Stimulated activated naive CD8-positive, alpha-beta T cell treated with anti-CD3 and anti-CD28 coated beads, Interleukin-15, Interleukin-2, amounts not matched to agents 100 U/mL and 50 U/mL, for 24 hours (primary cell): ENCODE data around the gene ACSL1.

Source experiments
- ATAC-seq: fragments of 150-1000 bp; cut with Tn5 transposase; one replicate; pipeline ENCODE4 v1.10.0; 2021
- DNase-seq: peaks from one replicate; pipeline ENCODE4 v3.0.0; 2021

The ACSL1 gene, protein sequence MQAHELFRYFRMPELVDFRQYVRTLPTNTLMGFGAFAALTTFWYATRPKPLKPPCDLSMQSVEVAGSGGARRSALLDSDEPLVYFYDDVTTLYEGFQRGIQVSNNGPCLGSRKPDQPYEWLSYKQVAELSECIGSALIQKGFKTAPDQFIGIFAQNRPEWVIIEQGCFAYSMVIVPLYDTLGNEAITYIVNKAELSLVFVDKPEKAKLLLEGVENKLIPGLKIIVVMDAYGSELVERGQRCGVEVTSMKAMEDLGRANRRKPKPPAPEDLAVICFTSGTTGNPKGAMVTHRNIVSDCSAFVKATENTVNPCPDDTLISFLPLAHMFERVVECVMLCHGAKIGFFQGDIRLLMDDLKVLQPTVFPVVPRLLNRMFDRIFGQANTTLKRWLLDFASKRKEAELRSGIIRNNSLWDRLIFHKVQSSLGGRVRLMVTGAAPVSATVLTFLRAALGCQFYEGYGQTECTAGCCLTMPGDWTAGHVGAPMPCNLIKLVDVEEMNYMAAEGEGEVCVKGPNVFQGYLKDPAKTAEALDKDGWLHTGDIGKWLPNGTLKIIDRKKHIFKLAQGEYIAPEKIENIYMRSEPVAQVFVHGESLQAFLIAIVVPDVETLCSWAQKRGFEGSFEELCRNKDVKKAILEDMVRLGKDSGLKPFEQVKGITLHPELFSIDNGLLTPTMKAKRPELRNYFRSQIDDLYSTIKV

DNA sequence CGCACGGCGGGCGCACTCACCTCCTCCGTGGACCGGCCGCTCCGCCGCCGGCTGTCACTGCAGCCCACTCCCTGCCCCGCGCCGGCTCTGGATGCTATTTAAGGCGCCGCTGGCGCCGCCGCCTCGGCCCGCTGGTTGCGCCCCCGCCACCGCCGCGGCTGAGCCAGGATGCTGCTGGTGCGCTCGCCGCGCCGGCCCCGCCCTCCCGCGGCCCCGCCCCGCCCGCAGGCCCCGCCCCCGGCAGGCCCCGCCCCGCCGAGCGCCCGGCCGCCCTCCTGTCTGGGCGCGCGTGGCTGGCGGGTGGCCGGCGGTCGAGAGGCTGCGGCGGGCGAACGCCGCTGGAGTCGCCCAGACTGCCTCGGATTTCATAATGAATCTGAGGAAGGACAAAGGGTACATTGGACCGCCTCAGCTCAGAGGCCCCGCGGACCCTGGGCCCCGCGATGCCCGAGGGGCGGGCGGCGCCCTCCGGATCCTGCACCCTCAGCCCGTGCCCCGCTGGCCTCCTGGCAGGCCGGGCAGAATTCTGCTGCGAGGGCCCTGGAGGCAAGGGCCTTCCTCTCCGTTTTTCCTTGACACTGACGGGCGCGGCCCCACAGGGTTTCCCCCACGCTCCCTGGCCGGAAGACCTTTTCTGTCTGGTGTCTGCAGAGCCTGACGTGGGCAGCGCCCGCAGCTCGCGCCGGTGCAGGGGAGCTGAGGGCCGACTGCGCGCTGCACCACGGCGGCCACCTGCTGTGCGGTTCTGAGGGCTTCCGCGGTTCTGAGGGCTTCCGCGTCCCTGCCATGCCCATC lies at the start of gene ACSL1:
ACSL1 (minus strand) TSS at position 73 of the 795 bp plus-strand sequence. CDS start 22,454 bp downstream, outside the sequence.
- ATAC-seq (peak; percentile 77), DNase-seq (peak; percentile 80)

DNA sequence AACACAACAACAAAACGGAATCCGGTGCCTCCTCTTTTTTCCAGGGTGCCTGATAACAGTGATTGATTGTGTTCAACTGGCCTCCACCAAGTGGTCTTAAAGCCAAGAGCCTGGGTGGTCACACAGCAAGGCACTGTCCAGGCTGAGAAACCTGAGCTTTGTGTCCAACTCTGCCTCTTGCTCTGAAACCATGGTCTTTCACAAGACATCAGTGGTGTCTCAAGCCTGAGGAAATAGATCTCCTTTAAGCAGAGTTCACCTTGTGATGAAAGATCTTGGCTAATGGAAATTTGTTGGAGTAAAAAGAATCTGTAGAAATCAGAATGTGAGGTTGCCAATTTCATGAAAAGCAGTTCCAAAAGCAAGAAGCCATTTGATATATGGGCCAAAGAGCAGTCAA lies 47.3 kb upstream of the ACSL1 start:
- DNase-seq = no peak
- no peak for ATAC-seq

DNA sequence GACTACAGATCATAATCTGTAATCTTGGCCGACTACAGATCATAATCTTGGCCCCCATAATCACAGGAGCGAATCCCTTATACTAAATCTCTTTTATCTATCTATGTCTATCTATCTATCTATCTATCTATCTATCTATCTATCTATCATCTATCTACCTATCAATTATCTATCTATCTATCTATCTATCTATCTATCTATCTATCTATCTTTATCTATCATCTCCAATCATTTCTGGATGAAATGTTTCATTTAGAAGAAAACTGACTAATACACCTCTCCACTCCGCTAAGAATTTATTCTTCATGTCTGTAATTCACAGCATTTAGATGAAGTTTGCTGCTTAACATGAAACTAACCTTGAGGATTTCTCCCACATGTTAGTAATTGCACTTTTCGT lies 45.0 kb upstream of the ACSL1 start:
- ATAC-seq (no peak), DNase-seq (no peak)

DNA sequence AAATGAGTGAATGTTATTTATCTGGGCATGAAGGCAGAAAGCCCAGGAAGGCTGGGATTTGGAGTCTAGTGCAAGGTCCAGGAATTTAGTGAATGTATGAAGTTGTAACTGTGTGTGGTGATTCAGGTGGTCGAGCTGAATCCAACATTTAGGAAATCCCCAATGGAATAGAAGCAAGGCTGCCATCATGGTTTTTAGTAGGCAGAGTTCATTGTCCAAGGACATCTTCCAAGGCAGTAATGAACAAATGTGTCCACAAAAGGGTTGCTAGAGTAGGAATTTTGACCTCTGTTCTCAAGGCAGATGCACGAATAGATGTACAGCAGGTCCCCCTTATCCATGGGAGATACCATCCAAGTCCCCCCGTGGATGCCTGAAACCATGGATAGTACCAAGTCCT lies 42.9 kb upstream of the ACSL1 start:
- DNase-seq (no peak), ATAC-seq (no peak)

DNA sequence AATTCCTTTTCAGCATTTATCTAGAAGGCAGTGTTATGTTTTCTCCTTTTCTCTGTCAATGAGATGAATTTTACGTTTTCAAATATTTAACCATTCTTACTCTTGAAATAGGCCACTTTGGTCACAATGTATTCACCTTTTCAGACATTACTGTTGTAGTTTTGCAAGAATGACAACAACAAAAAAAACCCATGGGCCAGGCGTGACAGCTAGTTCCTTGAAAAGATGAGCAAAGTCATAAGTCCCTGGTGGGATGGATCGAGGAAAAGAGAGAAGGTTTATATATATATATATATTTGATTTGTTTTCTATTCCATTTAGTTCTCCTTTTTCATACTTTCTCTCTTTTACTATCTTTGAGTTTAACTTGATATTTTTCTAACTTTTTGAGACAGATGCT lies 38.1 kb upstream of the ACSL1 start:
- DNase-seq = no peak
- ATAC-seq = no peak

DNA sequence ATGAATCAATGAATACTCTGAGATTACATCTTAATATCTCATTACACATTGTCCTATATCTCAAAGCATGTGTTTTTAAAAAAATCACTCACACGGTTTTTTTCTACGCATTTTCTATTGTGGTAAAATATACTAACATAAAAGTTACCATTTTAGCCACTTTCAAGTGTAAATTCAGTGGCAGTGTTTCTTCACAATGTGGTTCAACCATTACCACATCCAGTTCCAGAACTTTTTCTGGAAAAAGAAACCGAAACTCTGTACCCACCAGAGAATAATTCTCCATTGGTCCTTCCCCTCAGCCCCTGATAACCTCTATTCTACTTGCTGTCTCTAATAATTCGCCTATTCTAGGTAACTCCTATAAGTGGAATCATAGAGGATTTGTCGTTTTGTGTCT lies 35.3 kb upstream of the ACSL1 start:
- ATAC-seq = no peak
- no peak for DNase-seq

DNA sequence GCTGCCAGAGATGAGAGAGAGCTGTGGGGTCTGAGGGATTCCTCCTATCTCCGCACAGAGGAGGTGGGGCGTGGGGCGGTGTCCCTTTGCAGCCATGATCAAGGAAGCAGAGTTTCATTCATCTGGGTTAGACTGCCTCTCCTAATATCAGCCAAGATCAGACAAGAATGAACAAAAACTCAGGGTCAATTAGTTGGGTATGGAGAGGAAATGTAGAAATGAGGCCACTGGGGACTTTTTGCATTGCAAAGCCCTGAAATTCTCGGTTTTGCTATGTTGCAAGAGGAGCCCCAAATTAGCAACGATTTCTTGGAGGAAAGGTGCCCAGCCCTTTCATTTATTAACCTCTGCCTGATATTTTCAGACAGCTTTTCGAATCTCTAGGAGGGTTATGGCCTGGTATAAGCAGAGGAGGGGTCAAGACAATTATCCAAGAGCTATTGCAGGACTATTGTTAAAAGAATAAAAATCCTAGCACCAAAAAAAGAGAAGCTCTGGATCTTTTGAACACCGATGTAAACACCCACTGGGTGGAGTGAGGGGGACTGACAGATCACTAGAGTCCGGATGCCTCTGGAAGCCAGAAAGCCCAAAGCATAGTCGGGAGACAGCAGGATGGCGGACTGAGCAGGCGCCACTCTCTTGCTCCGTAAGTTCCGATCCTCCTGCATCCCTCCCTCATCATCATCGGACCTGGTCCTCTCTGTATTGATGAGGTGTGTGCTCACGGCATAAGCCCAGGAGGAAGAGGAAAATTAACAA lies 34.4 kb upstream of the ACSL1 start:
- ATAC-seq (no peak), DNase-seq (no peak)

DNA sequence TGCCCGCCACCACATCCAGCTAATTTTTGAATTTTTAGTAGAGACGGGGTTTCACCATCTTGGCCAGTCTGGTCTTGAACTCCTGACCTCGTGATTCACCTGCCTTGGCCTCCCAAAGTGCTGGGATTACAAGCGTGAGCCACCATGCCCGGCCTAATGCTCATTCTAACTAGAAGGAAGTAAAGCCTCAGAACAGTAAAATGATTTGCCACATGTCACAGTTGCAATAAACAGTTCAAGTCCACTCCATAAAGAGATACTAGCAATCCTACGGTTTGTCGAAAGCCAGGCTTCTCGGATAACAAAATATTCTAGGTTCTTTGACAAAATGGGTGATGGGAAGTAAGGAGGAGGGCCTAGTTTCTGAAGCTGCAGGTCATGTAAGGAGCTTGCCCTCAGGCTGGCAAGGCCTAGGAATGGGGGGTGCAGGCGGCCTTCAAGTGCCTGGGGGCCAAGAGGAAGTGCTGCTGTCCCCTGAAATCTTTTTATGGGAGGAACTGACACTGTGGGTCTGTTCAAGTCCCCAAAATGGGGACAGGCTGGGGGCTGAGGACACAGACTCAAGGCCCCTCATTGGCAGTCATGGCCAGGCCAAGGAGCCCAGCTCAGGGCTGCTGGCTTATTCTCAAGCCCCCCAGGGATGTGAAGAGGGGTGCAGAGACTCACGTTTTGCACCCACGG lies 31.8 kb upstream of the ACSL1 start:
- no peak for DNase-seq
- no peak for ATAC-seq

DNA sequence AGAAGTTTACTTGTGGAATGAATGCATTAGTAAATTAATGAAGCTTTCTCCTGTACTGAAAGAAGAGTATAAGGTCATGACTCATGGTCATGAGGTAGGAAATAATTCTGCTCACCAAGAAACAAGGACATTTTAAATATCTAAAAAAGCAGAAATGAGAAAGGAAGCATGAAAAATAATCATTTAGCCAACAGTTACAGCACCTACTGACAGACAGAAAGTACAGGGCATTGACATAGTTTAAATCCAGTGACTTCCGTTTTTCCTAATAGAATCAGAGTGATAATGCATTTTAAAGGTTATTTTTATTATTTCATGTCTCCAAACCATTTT lies 30.5 kb upstream of the ACSL1 start:
- DNase-seq (no peak), ATAC-seq (no peak)

DNA sequence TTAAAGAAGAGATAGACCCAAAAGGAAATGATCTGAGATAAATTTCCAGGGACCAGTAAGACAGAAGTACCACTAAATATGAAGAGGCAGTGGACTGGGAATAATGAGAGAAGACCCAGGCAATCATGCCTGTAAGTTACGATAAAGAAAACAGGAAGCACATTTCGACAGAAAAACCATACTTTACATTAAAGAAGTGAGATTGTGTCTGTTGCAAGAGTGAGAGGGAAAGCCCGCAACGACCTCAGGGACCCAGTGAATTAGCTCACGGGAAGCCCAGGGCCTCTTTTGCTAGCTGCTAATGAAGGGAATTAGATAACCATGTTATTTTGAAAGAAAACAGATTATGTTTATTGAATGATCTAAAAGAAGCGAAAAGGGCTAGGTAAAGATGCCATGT lies 28.9 kb upstream of the ACSL1 start:
- DNase-seq = no peak
- ATAC-seq = no peak

DNA sequence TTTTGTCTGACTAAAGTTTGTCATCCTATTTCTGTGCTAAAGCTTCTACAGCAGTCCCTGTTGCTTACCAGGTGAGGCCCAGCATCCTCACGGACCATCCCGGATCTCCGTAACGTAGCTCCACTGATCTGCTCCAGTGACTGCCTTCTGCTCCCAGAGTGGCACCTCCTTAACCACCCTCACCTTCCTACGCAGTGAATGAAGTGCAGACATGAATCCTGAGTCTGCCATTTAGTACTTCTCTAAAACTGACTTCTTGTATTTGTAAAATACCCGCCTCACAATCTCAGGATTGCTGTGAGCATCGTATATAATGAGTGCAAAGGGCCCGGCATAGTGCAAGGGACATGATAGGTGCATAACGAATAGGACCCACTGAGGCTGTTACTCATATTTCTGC lies 27.7 kb upstream of the ACSL1 start:
- DNase-seq (no peak), ATAC-seq (no peak)

DNA sequence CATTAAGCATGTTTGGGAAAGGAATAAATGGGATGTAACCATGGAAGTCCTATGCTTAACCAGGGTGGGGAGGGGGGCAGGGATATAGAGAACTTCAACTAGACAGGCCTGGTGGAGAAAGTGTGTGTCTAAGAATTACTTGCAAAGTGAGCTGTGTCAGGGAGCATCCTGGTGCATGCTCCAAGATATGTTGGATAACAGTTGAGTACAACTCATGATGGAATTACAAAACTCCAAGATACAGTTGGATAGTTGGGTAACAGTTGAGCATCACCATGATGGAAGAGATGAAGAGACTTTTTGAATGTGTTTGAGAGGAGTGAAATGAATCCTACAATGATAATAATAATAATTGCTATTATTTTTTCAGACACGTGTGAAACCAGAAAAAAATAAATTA lies 26.1 kb upstream of the ACSL1 start:
- no peak for DNase-seq
- no peak for ATAC-seq

DNA sequence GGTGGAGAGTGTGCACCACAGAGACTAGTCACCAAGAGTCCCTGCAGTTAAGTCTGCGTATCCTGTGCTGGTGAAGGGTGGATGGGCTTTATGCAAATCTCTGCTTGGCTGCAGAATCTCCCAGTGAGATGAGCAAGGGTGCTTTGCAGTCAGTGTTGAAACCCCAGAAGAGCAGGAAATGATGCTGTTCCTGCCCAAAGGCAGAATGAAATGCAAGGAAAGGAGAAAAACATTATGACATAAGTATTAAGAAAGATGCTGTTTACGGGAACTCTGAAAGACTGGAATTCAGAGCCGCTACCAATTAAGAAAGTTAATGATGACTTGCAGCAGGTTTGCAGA lies 25.4 kb upstream of the ACSL1 start:
- ATAC-seq = peak; percentile 52
- DNase-seq = peak; percentile 20

DNA sequence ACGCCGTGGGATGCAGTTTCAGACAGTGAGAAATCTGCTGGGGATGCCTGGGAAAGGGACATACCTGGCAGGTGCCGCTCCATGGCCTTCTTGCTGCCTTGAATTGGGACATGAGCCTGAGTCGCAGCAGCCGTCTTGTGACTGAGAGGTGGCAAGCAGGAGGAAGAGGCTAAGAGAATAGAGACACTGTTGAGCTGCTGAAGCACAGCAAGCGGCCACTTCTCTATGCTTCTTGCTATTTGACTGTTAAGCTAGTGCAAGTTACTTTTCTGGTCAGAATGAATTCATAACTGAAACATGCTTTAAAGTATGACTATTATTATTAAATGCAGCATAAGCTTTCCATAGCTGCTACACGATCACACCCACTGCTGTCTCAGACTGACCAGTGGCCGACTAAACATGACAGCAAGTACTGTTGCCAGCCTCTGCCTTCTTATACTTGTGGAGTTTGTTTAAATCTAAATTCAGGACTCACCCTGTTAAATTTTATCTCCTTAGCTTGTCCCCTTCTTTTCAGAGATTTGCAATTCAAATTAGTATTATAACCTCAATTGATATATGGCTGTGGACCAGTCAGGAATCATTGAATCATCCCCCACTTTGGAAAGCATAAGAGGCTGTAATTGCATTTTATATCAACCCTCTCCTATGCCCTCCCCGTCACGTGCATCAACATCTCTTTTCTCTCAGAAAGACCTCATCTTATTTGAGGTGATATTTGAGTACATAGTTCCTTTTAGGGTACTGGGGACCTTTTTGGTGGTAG lies 24.8 kb upstream of the ACSL1 start:
- DNase-seq = no peak
- ATAC-seq = peak; percentile 29

DNA sequence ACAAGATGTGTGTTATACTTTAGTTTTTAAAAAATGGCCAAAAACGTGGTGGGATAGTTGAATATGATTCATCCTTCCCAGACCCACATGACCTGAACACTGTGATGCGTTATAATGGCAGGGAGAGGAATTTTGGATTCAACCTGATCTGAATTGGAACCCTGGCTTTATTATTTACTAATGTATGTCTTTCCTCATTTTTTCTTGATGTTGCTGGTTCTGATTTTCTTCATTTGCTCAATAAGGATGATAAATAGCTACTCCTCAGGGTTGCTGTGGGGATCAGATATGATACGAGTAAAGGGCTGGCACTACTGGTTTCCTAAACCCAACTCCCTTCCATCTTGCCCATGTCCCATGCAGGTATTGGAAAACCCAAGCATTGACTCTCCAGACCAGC lies 24.2 kb upstream of the ACSL1 start:
- no peak for ATAC-seq
- no peak for DNase-seq

DNA sequence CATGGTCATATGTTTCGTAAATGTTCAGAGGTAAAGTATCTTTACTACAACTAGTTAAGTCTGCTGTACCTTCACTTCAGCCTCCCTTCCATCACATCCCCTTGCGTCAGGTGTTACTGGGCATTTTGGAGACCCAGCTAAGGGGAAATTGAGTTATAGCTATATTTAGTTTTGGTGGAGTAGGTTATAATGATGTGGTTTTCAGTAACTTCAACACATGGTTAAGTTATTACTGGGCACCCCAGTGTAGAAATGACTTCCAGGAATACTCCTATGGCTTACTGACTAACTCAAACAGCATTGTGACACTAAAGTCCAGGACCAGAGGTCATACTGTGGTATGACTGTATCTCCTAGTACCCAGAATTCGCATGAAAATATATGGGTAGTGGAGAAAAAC lies 23.4 kb upstream of the ACSL1 start:
- DNase-seq = no peak
- peak; percentile 25 for ATAC-seq

DNA sequence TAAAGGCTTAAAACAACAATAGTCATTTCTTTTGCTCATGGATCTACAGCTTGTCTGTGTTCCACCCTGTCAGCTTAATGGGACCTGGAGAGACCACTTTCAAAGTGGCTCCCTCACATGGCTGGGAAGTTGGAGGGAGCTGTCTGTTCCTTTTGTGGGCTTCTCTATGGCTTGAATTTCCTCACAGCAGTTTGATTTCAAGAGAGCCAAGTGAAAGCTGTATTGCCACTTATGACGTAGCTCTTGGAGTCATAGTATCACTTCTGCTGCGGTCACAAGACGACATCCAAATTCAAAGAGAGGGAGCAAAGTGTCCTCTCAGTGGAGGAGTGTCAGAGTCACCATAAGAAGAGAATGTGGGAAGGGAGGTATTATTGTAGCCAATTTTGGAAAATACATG lies 22.7 kb upstream of the ACSL1 start:
- ATAC-seq (no peak), DNase-seq (no peak)

DNA sequence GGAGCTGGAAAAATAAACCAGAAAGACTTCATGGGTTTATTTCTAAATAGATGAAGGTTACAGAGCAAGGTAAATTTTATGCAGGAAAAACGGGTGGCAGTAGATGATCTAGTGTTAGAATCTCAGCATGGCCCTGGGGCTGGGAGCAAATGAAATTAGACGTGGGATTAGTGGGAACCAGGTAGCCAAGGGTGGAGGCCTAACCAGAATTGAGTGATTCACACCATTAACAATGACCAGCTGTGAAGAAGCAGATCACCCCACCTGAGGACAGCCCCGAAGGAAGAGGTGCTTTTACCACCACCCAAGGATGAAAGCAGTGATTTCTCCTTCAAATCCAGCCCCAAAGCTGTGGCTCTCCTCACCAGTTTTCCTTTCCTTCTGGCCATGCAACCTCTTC lies 20.8 kb upstream of the ACSL1 start:
- ATAC-seq = no peak
- no peak for DNase-seq

DNA sequence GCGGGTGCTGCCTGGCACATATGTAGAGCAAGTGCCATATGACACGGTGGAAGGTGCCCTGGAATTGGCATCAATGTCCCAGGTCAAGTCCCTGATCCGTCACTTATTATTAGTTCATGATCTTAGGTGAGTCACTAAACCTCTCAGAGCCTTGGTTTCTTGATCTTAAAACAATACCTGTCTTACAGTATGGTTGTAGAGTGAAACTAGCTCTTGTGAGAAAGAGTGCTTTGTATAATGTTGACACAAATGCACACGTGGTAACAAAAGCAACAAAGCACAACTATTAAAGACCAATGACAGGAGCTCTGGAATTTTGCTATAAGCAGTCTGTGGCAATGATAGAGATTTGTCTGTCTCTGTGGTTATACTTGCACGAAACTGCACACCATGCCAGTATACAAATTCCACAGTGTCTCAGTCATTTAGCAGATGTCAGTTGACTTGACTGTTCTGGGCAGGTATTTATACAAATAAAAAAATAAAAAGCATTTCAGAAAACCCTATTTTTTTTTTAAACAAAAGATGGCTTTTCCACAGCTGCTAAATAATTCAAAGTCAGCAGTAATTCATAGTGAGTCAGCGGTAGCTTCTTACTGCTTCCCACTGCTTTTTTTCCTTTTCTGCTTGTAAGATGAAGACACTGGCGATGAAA lies 19.7 kb upstream of the ACSL1 start:
- ATAC-seq (no peak), DNase-seq (no peak)

DNA sequence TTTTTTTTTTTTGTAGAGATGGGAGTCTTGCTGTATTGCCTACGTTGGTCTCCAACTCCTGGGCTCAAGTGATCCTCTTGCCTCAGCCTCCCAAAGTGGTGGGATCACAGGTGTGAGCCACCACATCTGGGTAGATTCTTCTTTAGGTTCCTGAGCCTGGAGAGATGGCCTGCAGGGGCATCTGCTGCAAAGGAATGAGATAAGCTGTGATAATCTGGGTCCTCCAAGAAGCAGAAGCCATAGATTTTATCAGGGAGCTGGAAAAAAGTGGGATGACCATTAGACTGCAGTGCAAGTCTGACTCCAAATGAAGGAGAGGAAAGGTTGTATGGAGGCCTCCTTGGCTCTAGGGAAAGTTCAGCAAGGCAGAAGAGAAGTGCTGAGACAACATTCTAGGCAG lies 19.0 kb upstream of the ACSL1 start:
- DNase-seq (no peak), ATAC-seq (no peak)
